AG09319 (cell line): Measurements from ENCODE around the gene LACTBL1.

Experiments
- DNase-seq: peaks from one replicate; pipeline ENCODE4 v3.0.0-alpha.2; 2010; ENCODE audit warnings: low read depth; ENCODE audit errors: extremely low read depth
- TF ChIP-seq, protein P1 (sequence below): IDR thresholded peaks from 2 replicates; pipeline ENCODE4 v1.5.1; 2011; ENCODE audit warnings: low read depth, mild to moderate bottlenecking, inconsistent platforms, low read length, moderate library complexity

LACTBL1 gene

GRCh38 chr1:22932803-22933470, 39.7 kb downstream of the LACTBL1 start:
- TF ChIP-seq, protein P1, sequence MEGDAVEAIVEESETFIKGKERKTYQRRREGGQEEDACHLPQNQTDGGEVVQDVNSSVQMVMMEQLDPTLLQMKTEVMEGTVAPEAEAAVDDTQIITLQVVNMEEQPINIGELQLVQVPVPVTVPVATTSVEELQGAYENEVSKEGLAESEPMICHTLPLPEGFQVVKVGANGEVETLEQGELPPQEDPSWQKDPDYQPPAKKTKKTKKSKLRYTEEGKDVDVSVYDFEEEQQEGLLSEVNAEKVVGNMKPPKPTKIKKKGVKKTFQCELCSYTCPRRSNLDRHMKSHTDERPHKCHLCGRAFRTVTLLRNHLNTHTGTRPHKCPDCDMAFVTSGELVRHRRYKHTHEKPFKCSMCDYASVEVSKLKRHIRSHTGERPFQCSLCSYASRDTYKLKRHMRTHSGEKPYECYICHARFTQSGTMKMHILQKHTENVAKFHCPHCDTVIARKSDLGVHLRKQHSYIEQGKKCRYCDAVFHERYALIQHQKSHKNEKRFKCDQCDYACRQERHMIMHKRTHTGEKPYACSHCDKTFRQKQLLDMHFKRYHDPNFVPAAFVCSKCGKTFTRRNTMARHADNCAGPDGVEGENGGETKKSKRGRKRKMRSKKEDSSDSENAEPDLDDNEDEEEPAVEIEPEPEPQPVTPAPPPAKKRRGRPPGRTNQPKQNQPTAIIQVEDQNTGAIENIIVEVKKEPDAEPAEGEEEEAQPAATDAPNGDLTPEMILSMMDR, result no peak
- no peak for DNase-seq

DNA sequence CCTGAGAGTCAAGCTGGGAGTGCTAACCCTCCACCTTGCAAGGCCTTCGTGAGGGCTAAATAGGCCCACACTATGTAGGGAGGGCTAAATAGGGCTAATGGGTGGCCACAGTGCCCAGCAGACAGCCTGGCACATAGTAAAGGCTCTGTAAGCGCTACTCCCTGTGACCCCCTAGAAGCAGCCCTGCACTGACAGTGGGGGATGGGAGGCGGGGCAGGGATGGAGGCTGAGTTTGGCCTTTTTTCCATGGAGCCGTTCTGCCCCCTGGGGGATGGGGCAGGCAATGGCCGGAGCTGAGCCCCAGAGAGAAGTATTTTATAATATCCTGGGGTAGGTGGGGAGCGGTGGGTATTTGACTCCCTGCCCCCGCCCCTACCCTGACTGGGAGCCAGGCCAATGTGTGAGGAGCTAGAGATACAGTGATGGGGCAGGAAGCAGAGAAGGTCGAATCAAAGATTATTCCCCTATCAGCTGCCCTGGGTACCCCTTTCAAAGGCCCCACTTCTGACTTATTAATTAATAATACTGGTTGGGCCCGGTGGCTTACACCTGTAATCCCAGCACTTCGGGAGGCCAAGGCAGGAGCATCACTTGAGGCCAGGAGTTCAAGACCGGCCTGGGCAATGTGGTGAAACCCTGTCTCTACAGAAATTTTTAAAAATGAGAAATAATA, 42.3 kb downstream of the LACTBL1 start:
- TF ChIP-seq, protein P1, result peak; percentile 87
- DNase-seq, result peak; percentile 4

- no peak for DNase-seq
Measured at GRCh38 chr1:22925111-22925510, 47.6 kb downstream of the LACTBL1 start.

DNA sequence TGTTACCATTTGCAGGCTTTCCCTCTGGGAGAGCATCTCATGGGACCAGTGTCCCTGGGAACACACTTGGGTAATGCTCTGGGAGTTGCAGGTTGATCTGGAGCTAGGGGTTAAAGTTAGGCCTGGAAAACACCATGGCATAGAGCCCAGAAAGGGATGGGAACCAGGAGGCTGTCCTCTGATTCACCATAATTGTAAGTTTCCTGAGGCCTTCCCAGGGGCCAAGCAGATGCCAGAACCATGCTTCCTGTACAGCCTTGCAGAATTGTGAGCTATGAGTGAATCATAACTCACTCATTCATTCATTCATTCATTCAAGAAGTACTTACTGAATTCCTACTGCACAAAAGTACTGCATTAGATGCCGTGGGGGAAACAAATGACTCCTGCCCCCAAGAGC, 50.0 kb downstream of the LACTBL1 start:
- TF ChIP-seq, protein P1, result no peak
- DNase-seq, result no peak

More at GRCh38 chr1:22925111-22925510, 47.6 kb downstream of the LACTBL1 start:
- TF ChIP-seq, protein P1, result no peak

DNA sequence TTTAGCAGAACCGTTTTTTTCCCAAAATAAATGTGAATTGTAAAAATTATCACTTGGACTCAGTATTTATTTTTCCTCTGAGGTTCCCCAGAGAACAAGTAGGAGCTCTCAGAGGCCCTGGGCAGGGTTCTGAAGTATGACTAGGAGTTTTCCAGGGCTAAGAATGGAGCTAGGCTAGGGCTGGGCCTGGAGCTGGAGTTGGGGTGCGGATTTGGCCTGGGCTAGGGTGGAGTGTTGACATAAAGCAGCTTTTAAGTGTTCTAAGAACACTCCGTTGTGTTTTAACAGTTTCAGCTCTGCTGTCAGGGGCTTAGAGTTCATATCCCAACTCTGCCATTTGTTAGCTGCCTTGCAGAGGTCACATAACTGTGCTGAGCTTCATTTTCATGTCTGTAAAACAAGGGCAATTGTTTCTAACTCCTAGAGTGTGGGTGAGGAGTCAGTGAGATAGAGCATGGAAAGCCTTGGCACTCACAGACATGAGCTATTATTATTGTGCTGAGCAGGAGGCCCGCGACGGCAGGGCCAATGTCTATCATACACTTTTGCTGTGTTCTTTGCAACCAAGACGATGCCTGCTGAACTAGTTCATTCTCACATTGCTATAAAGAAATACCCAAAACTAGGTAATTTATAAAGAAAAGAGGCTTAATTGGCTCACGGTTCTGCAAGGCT, 51.1 kb downstream of the LACTBL1 start:
- TF ChIP-seq, protein P1, result no peak
- DNase-seq, result no peak

DNA sequence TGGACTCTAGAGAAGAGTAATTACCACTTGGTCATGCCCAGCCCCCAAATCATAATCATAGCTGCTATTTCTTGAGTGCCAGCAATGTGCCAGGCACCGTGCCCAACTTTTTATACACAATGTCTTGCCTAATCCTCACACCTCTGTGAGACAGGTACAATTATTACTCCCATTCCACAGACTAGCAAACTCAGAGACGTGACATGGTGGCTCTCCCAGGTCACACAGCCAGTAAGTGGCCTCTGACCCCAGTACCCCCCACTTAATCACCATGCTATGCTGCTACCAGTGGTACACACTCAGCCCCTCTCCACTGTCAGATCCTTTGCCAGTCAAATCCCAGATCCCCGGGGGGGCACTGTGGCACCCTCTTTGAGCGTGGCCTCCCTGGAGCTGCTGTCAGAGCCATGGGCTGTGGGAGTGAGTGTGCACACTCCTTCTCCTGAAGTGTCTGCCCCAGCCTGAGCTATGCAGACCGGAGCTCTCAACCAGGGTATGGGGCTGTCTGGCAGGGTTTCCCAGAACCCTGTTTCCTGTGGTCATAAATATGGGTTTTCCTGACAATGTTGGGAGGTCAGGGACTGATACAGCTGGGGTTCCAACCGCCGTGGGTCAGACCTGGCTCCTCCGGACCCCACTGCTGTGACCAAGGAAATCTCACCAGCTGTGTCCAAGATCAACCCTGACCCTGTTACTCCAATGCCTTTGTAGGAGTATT, 51.8 kb downstream of the LACTBL1 start:
- TF ChIP-seq, protein P1, result no peak
- no peak for DNase-seq
